H9 (cell line): Measurements from ENCODE around the gene CBLB. TPM values are rescaled to one million over a fixed set of nuclear protein-coding genes. Genes with fewer than 3 reads are reported as not detected.
A peak's percentile ranks its signal among the peaks of the same experiment; 100 is the strongest.

Experiments used
- DNase-seq: peaks from one replicate; pipeline ENCODE4 v3.0.0-alpha.2; 2017
- H2AFZ ChIP-seq: one replicate; pipeline ENCODE4 v1.6.1; 2013; ENCODE audit warnings: mild to moderate bottlenecking, low read length, control low read depth, moderate library complexity
- H2AK5ac ChIP-seq: 2 replicates; pipeline ENCODE4 v1.6.1; 2013; ENCODE audit warnings: low read length, control low read depth, mixed read lengths; ENCODE audit not compliant: insufficient read length
- H2BK120ac ChIP-seq: one replicate; pipeline ENCODE4 v1.6.1; 2013; ENCODE audit warnings: low read depth, mild to moderate bottlenecking, low read length, control low read depth, inconsistent platforms; ENCODE audit not compliant: poor library complexity, severe bottlenecking
- H2BK12ac ChIP-seq: 2 replicates; pipeline ENCODE4 v1.6.1; 2013; ENCODE audit warnings: low read length, control low read depth, mixed read lengths, low read depth; ENCODE audit not compliant: insufficient read length
- H2BK15ac ChIP-seq: 2 replicates; pipeline ENCODE4 v1.6.1; 2013; ENCODE audit warnings: low read depth, low read length, control low read depth
- H2BK20ac ChIP-seq: one replicate; pipeline ENCODE4 v1.6.1; 2013; ENCODE audit warnings: low read depth, mild to moderate bottlenecking, low read length, control low read depth, inconsistent platforms; ENCODE audit not compliant: poor library complexity, severe bottlenecking
- H2BK5ac ChIP-seq: 2 replicates; pipeline ENCODE4 v1.6.1; 2013; ENCODE audit warnings: low read length, control low read depth, mixed read lengths; ENCODE audit not compliant: insufficient read length
- H3K14ac ChIP-seq: 2 replicates; pipeline ENCODE4 v1.6.1; 2013; ENCODE audit warnings: low read length, control low read depth; ENCODE audit not compliant: insufficient read depth
- H3K18ac ChIP-seq: 2 replicates; pipeline ENCODE4 v1.6.1; 2013; ENCODE audit warnings: low read depth, mild to moderate bottlenecking, mixed read lengths, low read length, control low read depth; ENCODE audit not compliant: insufficient read length
- H3K23ac ChIP-seq: 2 replicates; pipeline ENCODE4 v1.6.1; 2013; ENCODE audit warnings: low read length, control low read depth, mixed read lengths, low read depth; ENCODE audit not compliant: insufficient read length
- H3K23me2 ChIP-seq: 2 replicates; pipeline ENCODE4 v1.6.1; 2013; ENCODE audit warnings: low read depth, mild to moderate bottlenecking, mixed read lengths, low read length, control low read depth; ENCODE audit not compliant: insufficient read length, poor library complexity, severe bottlenecking
- H3K27ac ChIP-seq: 2 replicates; pipeline ENCODE4 v1.5.1; 2013; ENCODE audit warnings: low read length, control low read depth, mixed read lengths, low read depth; ENCODE audit not compliant: insufficient read length
- H3K27me3 ChIP-seq: 2 replicates; pipeline ENCODE4 v1.6.1; 2013; ENCODE audit warnings: low read length, control low read depth, inconsistent platforms; ENCODE audit not compliant: insufficient read depth
- H3K4ac ChIP-seq: 2 replicates; pipeline ENCODE4 v1.6.1; 2013; ENCODE audit warnings: low read depth, mild to moderate bottlenecking, control low read depth, inconsistent platforms, low read length, moderate library complexity
- H3K4me1 ChIP-seq: 2 replicates; pipeline ENCODE4 v1.6.1; 2013; ENCODE audit warnings: low read length, control low read depth, inconsistent platforms; ENCODE audit not compliant: insufficient read depth
- H3K4me2 ChIP-seq: 2 replicates; pipeline ENCODE4 v1.6.1; 2013; ENCODE audit warnings: low read length, control low read depth, mixed read lengths; ENCODE audit not compliant: insufficient read length, insufficient read depth
- H3K56ac ChIP-seq: 2 replicates; pipeline ENCODE4 v1.6.1; 2013; ENCODE audit warnings: low read depth, mild to moderate bottlenecking, mixed read lengths, low read length, control low read depth; ENCODE audit not compliant: insufficient read length
- H3K79me1 ChIP-seq: 2 replicates; pipeline ENCODE4 v1.6.1; 2013; ENCODE audit warnings: low read depth, mild to moderate bottlenecking, moderate library complexity, low read length, control low read depth, inconsistent platforms; ENCODE audit not compliant: insufficient read depth, poor library complexity, severe bottlenecking
- H3K79me2 ChIP-seq: 2 replicates; pipeline ENCODE4 v1.6.1; 2013; ENCODE audit warnings: low read length, control low read depth, inconsistent platforms; ENCODE audit not compliant: insufficient read depth
- H3K9ac ChIP-seq: 2 replicates; pipeline ENCODE4 v1.6.1; 2013; ENCODE audit warnings: low read length, control low read depth, mixed read lengths; ENCODE audit not compliant: insufficient read length; ENCODE audit errors: extremely low read depth
- H3K9me3 ChIP-seq: one replicate; pipeline ENCODE4 v1.6.1; 2013; ENCODE audit warnings: low read depth, low read length, inconsistent platforms; ENCODE audit not compliant: control insufficient read depth
- H3T11ph ChIP-seq: one replicate; pipeline ENCODE4 v1.6.1; 2013; ENCODE audit warnings: mild to moderate bottlenecking, low read length, control low read depth, inconsistent platforms
- H4K20me1 ChIP-seq: one replicate; pipeline ENCODE4 v1.6.1; 2013; ENCODE audit not compliant: control insufficient read depth, insufficient read length, insufficient read depth
- H4K5ac ChIP-seq: 2 replicates; pipeline ENCODE4 v1.6.1; 2013; ENCODE audit warnings: low read depth, mild to moderate bottlenecking, mixed read lengths, low read length, control low read depth; ENCODE audit not compliant: insufficient read length
- H4K8ac ChIP-seq: replicated peaks from 2 replicates; pipeline ENCODE4 v1.6.1; 2013; ENCODE audit warnings: low read length, control low read depth, mixed read lengths, low read depth; ENCODE audit not compliant: insufficient read length
- H4K91ac ChIP-seq: 2 replicates; pipeline ENCODE4 v1.6.1; 2013; ENCODE audit warnings: low read depth, mild to moderate bottlenecking, moderate library complexity, mixed read lengths, low read length, control low read depth; ENCODE audit not compliant: insufficient read length
- H3K27ac Mint-ChIP-seq, 3 experiments: 2 replicates in 2 of 3; 3 replicates in 1 of 3; pipeline ENCODE4 v1.8.0; 2020 to 2021; ENCODE audit warnings: mixed read lengths in 3 of 3, mild to moderate bottlenecking in 1 of 3, moderate library complexity in 1 of 3
- H3K27me3 Mint-ChIP-seq: 2 replicates; pipeline ENCODE4 v1.8.0; 2021; ENCODE audit warnings: low read depth, mild to moderate bottlenecking, moderate library complexity, mixed read lengths
- H3K36me3 Mint-ChIP-seq, 3 experiments: 2 replicates in 2 of 3; 3 replicates in 1 of 3; pipeline ENCODE4 v1.8.0; 2020 to 2021; ENCODE audit warnings: low read depth in 3 of 3, mixed read lengths in 3 of 3; ENCODE audit not compliant: insufficient read depth in 1 of 3
- H3K4me1 Mint-ChIP-seq, 2 experiments: 2 replicates each; pipeline ENCODE4 v1.8.0; 2020; ENCODE audit warnings: mixed read lengths in 2 of 2
- H3K4me3 Mint-ChIP-seq, 2 experiments: 2 replicates in 1 of 2; 3 replicates in 1 of 2; pipeline ENCODE4 v1.8.0; 2020 to 2021; ENCODE audit warnings: mild to moderate bottlenecking in 2 of 2, mixed read lengths in 2 of 2, moderate library complexity in 1 of 2
- H3K9me3 Mint-ChIP-seq, 2 experiments: 2 replicates in 1 of 2; 3 replicates in 1 of 2; pipeline ENCODE4 v1.8.0; 2020; ENCODE audit warnings: mild to moderate bottlenecking in 2 of 2, mixed read lengths in 2 of 2, moderate library complexity in 1 of 2
- whole genome bisulfite sequencing: extraction: QIAGEN DNeasy Blood & Tissue Kit; methylation state at CpG from one replicate; pipeline ENCODE4 v1.1.7; 2013; ENCODE audit warnings: missing lambda C conversion rate, low lambda C conversion rate, mixed read lengths; ENCODE audit not compliant: insufficient read length; ENCODE audit errors: extremely low coverage; 5-methylcytosine and 5-hydroxymethylcytosine counted together
- total RNA-seq: library from RNA; stranded (reverse); gene quantifications from 2 replicates; pipeline ENCODE4 v1.2.1, GENCODE V29; 2021
- TF ChIP-seq, protein P1 (sequence below): fragments of 200-600 bp; sonication (generic); conservative IDR thresholded peaks from 3 replicates; pipeline ENCODE4 v1.8.0; 2021; ENCODE audit warnings: antibody characterized with exemption, mild to moderate bottlenecking

Gene CBLB
- total RNA-seq, 1 experiment from 2014 or later: 25.7 TPM

DNA sequence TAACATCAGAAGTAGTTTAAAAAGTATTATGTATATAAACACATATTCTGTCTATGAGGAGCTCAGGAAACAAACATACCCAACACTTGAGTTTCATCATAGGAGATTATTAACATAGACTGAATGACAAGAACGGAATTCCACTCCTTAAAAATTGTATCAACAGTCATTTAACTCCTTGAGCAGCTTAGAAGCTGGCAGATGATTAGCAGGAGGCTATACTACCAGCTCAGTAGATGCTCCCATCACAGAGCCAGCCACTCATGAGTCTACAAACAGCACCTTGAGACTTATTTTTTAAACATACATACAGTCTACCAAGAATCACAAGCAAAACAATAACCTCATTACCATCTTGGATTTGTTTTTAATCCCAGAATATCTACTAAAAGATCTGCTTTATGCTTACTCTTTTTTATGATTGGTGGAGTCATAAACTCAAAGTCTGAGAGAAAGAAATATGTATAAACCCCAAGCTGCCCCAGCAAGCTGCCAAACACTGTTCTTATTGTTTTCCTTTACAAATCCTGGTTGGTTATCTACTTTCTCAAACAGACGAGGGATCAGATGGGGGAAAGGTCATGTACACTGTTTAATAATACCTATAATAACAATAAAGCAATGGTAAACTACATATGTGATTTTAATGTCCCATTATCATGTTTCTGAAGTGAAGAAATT, 59.5 kb downstream of the CBLB start:
- TF ChIP-seq, protein P1, sequence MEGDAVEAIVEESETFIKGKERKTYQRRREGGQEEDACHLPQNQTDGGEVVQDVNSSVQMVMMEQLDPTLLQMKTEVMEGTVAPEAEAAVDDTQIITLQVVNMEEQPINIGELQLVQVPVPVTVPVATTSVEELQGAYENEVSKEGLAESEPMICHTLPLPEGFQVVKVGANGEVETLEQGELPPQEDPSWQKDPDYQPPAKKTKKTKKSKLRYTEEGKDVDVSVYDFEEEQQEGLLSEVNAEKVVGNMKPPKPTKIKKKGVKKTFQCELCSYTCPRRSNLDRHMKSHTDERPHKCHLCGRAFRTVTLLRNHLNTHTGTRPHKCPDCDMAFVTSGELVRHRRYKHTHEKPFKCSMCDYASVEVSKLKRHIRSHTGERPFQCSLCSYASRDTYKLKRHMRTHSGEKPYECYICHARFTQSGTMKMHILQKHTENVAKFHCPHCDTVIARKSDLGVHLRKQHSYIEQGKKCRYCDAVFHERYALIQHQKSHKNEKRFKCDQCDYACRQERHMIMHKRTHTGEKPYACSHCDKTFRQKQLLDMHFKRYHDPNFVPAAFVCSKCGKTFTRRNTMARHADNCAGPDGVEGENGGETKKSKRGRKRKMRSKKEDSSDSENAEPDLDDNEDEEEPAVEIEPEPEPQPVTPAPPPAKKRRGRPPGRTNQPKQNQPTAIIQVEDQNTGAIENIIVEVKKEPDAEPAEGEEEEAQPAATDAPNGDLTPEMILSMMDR: no peak
- Mint-ChIP-seq H3K4me3 (no peak overlapping the region), H3K36me3 (no peaks in the 10 kb centered on the region; a peak in 1 of 7 replicates), H3K9me3 (no peaks in the 10 kb centered on the region), H3K27ac (peak overlapping the region in 1 of 3 experiments; percentile 15; a peak in 1 of 7 replicates), H3K27me3 (no peaks in the 10 kb centered on the region), H3K4me1 (peaks cover 15 to 22% of the 10 kb centered on the region in 2 experiments)
- H2AK5ac ChIP-seq: no peak overlapping the region
- no peak overlapping the region for H4K8ac ChIP-seq
- no peaks in the 10 kb centered on the region for H3K27me3 ChIP-seq
- no peak overlapping the region for H2BK12ac ChIP-seq
- H4K20me1 ChIP-seq: no peaks in the 10 kb centered on the region
- no CpG with 5 or more reads among the region's 2 CpGs for WGBS
- no peak overlapping the region for H2BK20ac ChIP-seq
- no peak overlapping the region for H3K27ac ChIP-seq
- H3K4me1 ChIP-seq: no peaks in the 10 kb centered on the region
- H3K14ac ChIP-seq: no peak overlapping the region
- no peak overlapping the region for H4K91ac ChIP-seq
- no peak overlapping the region for H2AFZ ChIP-seq
- no peak overlapping the region for H3T11ph ChIP-seq
- H2BK120ac ChIP-seq: no peak overlapping the region
- no peak overlapping the region for H3K23ac ChIP-seq
- H3K18ac ChIP-seq: no peak overlapping the region
- no peak for DNase-seq
- no peak overlapping the region for H3K4me2 ChIP-seq
- H3K56ac ChIP-seq: no peak overlapping the region
- H3K9me3 ChIP-seq: no peaks in the 10 kb centered on the region
- no peaks in the 10 kb centered on the region for H3K79me2 ChIP-seq
- H3K79me1 ChIP-seq: no peaks in the 10 kb centered on the region
- H3K9ac ChIP-seq: no peak overlapping the region
- H2BK15ac ChIP-seq: no peak overlapping the region
- H4K5ac ChIP-seq: no peak overlapping the region
- no peaks in the 10 kb centered on the region for H3K23me2 ChIP-seq
- H3K4ac ChIP-seq: no peak overlapping the region
- no peak overlapping the region for H2BK5ac ChIP-seq
